ENCODE data around the gene CNNM2.
A peak's percentile ranks its signal among the peaks of the same experiment; 100 is the strongest.

CNNM2 gene

DNA sequence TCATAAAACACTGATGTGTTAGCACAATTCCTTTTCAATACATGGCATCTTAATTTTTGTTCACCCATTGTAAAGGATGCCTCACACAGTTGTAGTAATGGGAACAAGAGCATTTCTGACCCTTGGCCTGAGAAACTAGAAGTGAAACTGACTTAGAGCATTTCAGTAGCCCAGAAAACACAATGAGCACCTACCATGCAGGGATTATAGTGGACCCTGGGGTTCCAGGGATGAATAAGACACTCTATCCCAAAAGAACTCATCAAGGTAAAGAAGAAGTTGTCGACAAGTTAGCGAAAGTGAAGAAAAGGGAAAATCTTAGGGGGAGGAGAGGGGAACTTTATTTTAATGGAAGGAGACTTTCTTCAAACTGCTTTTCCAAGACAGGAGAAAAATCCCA lies 149.4 kb downstream of the CNNM2 start:
- no peak overlapping the region for H3K27ac ChIP-seq
- no peak for DNase-seq (ENCODE audit: low spot score)
- ChIA-PET POLR2A (ENCODE audit: low non-redundant PET) (no interaction called here), CTCF (interaction anchor here (1.0 to 12.4 kb wide), 2 partner anchors 12 to 150 kb away, joined by 3 to 86 read pairs; partner anchors contain the start of gene CNNM2)
- TF ChIP-seq, protein P1, sequence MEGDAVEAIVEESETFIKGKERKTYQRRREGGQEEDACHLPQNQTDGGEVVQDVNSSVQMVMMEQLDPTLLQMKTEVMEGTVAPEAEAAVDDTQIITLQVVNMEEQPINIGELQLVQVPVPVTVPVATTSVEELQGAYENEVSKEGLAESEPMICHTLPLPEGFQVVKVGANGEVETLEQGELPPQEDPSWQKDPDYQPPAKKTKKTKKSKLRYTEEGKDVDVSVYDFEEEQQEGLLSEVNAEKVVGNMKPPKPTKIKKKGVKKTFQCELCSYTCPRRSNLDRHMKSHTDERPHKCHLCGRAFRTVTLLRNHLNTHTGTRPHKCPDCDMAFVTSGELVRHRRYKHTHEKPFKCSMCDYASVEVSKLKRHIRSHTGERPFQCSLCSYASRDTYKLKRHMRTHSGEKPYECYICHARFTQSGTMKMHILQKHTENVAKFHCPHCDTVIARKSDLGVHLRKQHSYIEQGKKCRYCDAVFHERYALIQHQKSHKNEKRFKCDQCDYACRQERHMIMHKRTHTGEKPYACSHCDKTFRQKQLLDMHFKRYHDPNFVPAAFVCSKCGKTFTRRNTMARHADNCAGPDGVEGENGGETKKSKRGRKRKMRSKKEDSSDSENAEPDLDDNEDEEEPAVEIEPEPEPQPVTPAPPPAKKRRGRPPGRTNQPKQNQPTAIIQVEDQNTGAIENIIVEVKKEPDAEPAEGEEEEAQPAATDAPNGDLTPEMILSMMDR (conservative IDR thresholded peaks at IDR 0.05; ENCODE audit: low read depth) = no peak

GRCh38 chr10:103067956-103068355 lies 149.9 kb downstream of the CNNM2 start:
- no peak for DNase-seq (ENCODE audit: low spot score)
- CTCF ChIA-PET = interaction anchor here (0.6 to 12.4 kb wide), 2 partner anchors 150 to 167 kb away, joined by 7 to 86 read pairs; partner anchors contain the start of gene CNNM2
- TF ChIP-seq, protein P1 (conservative IDR thresholded peaks at IDR 0.05; ENCODE audit: low read depth) = no peak
- no peak overlapping the region for H3K27ac ChIP-seq
- POLR2A ChIA-PET (ENCODE audit: low non-redundant PET) = no interaction called here

- H3K27ac ChIP-seq = no peak overlapping the region
- DNase-seq (ENCODE audit: low spot score) = peak; percentile 68
- ChIA-PET POLR2A (ENCODE audit: low non-redundant PET) (no interaction called here), CTCF (interaction anchor here (0.7 to 12.4 kb wide), 3 partner anchors 152 to 220 kb away, joined by 3 to 86 read pairs (median 3); partner anchors contain the start of gene CNNM2)
- TF ChIP-seq, protein P1 (conservative IDR thresholded peaks at IDR 0.05; ENCODE audit: low read depth) = peak; percentile 76
These were observed 151.6 kb downstream of the CNNM2 start for GRCh38 chr10:103069453-103070331.

GRCh38 chr10:103072276-103072675 lies 154.2 kb downstream of the CNNM2 start:
- DNase-seq (ENCODE audit: low spot score) = no peak
- TF ChIP-seq, protein P1 (conservative IDR thresholded peaks at IDR 0.05; ENCODE audit: low read depth) = no peak
- CTCF ChIA-PET = interaction anchor here (0.6 to 12.4 kb wide), 4 partner anchors 80 to 336 kb away, joined by 3 to 86 read pairs (median 4); partner anchors contain the start of gene CNNM2
- POLR2A ChIA-PET (ENCODE audit: low non-redundant PET) = no interaction called here
- H3K27ac ChIP-seq = no peak overlapping the region

DNA sequence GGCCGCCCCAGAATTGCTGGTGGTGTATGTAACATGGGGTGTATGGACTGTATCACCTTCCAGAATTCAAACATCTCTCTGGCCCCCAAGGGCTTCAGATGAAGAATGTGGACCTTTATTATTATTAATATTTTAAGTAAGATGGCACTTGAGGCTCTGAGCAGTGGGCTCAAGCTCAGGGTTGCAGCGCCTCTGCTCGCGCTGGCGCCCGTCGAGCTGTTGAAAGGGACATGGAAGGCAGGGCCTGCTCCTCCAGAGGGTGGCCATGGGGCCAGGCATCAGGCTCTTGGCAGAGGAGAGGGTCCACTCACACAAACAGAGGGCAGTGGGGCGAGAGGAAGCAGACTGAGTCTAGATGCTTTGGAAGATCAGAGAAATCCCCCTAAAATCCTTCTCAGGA lies 154.8 kb downstream of the CNNM2 start:
- TF ChIP-seq, protein P1 (conservative IDR thresholded peaks at IDR 0.05; ENCODE audit: low read depth) = no peak
- no peak for DNase-seq (ENCODE audit: low spot score)
- ChIA-PET CTCF (interaction anchor here (0.6 to 12.4 kb wide), 4 partner anchors 81 to 337 kb away, joined by 3 to 86 read pairs (median 4); partner anchors contain the start of gene CNNM2), POLR2A (ENCODE audit: low non-redundant PET) (no interaction called here)
- no peak overlapping the region for H3K27ac ChIP-seq

DNA sequence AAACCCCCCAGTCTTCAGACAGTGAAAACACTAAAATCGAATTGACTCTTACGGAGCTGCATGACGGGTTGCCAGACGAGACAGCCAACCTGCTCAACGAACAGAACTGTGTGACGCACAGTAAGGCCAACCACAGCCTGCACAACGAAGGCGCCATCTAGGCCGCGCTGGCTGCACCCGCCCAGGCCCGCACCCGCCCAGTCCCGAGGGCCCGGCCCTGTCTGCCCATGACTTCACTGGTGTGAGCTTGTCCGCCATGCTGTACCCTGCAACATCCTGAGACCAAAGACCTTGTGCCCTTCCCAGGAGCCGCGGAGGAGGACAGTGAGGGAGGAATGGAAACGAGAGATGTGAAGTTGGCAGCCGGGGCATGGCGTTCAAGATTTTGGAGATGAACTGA lies 158.9 kb downstream of the CNNM2 start:
- ChIA-PET POLR2A (ENCODE audit: low non-redundant PET) (no interaction called here), CTCF (no interaction called here)
- DNase-seq (ENCODE audit: low spot score) = no peak
- no peak overlapping the region for H3K27ac ChIP-seq
- TF ChIP-seq, protein P1 (conservative IDR thresholded peaks at IDR 0.05; ENCODE audit: low read depth) = no peak
